Skeletal muscle cell (primary cell): ENCODE results near the gene FANCM.
"Not testable (repeated sequence)": the region's sequence is repeated elsewhere in the genome, so short reads cannot be mapped to it uniquely, and the experiment has no call there.

ENCODE experiments used
- DNase-seq: peaks from one replicate; pipeline ENCODE4 v3.0.0-alpha.2; 2010; ENCODE audit warnings: low read depth
- H3K4me3 ChIP-seq: 2 replicates; pipeline ENCODE4 v1.5.1; 2011; ENCODE audit warnings: low read depth, mild to moderate bottlenecking, control low read depth, low read length, moderate library complexity

Gene FANCM

GRCh38 chr14:45140661-45141187, 5.0 kb downstream of the FANCM start:
- DNase-seq, result no peak
- H3K4me3 ChIP-seq, result no peak overlapping the region

DNA sequence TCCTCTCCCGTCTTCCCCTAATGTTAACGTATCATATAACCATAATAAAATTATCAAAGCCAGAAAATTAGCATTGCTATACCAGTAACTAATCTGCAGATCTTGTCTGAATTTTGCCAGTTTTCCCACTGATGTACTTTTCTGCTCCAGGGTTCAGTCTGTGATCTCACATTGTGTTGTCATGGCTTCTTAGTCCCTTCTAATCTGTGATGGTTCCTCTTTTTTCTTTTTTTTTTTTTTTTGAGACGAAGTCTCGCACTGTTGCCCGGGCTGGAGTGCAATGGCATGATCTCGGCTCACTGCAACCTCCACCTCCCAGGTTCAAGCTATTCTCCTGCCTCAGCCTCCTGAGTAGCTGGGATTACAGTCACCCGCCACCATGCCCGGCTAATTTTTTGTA, 6.4 kb downstream of the FANCM start:
- H3K4me3 ChIP-seq, DNase-seq: not testable (repeated sequence)

DNA sequence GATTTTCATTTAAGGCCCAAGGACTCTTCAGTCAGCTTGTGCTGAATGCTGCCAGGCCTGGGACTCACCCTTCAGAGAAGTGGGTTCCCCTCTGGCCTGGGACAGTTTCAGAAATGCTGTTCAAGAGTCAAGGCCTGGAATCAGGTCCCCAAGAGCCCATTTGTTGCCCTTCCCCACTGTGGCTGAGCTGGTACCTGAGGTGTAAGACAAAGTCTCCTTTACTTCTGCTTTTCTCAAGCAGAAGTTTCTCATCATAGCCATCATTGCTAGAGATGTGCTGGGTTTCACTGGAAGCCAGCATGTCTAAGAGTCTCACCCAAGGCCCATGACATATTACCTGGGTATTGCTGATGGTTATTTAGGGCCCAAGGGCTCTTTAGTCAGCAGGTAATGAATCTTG, 8.9 kb downstream of the FANCM start:
- no peak overlapping the region for H3K4me3 ChIP-seq
- no peak for DNase-seq

DNA sequence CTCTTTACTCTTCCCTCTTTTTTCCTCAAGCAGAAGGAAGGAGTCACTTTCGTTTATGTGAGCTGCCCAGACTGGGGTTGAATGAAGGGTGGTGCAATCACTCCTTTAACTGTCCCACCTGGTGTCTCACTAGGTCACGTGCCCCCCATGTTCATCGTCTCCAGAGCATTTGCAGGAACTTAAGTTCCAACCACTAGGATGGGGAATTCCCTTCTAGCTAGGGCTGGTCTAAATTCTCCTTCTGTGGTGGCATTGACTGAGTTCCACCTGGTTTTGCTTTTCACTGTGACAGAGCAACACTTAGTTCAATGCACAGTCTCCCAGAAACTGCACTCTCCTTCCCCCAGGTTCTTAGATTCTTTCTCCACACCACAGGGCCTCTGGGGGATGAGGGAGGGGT, 9.5 kb downstream of the FANCM start:
- no peak for DNase-seq
- H3K4me3 ChIP-seq, result no peak overlapping the region

GRCh38 chr14:45149602-45150001, 13.9 kb downstream of the FANCM start:
- H3K4me3 ChIP-seq, result no peak overlapping the region
- DNase-seq, result no peak

DNA sequence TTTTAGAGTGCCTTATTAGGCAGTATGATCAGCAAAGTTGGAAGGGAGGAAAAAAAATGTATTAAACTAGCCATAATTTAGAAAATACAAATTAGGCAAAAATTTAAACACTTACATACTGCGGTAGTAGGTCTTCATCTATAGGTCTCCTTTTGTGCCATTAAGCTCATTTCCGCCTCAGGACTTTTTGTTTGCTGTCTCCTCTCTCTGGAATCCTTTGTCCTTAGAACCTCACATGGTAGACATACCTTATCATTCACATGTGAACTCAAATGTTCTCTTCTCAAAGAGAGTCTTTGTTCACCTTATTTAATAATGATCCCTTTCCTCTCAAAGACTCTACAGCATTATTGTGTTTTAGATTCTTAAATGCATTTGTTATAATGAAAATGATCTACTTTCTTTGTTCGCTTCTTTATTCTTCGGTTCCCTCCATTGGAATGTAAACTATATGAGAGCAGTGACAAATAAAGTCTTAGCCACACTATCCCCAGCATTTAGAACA, 14.7 kb downstream of the FANCM start:
- DNase-seq, result no peak

GRCh38 chr14:45156067-45156466, 20.3 kb downstream of the FANCM start:
- DNase-seq, result no peak
- H3K4me3 ChIP-seq, result no peak overlapping the region

More for the DNA sequence above, 14.7 kb downstream of the FANCM start:
- H3K4me3 ChIP-seq, result no peak overlapping the region

- DNase-seq, result no peak
- no peak overlapping the region for H3K4me3 ChIP-seq
Observed at GRCh38 chr14:45169906-45170305, 34.2 kb downstream of the FANCM start.

GRCh38 chr14:45177076-45177475, 41.3 kb downstream of the FANCM start:
- H3K4me3 ChIP-seq, result no peak overlapping the region
- DNase-seq, result peak; percentile 66

DNA sequence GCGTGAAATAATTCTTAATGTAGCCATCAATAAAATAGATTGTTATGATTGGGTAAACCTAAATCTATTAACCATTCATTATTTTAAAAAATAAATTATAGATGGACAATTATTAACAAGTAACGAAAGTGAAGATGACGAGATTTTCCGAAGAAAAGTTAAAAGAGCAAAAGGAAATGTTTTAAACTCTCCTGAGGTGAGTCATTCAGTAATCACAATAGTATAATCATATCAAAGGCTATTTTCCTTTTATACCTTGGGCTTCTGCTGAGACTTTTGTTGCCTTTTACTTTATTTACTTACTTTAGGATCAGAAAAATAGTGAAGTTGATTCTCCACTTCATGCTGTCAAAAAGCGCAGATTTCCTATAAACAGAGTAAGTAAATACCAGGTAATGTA, 45.6 kb downstream of the FANCM start:
- DNase-seq, result no peak
- no peak overlapping the region for H3K4me3 ChIP-seq

GRCh38 chr14:45181806-45182205, 46.1 kb downstream of the FANCM start:
- no peak for DNase-seq

GRCh38 chr14:45185100-45185814, 49.5 kb downstream of the FANCM start:
- no peak overlapping the region for H3K4me3 ChIP-seq
- DNase-seq, result no peak

More at GRCh38 chr14:45181806-45182205, 46.1 kb downstream of the FANCM start:
- no peak overlapping the region for H3K4me3 ChIP-seq

GRCh38 chr14:45194964-45195363, 59.2 kb downstream of the FANCM start:
- no peak overlapping the region for H3K4me3 ChIP-seq
- no peak for DNase-seq

- no peak overlapping the region for H3K4me3 ChIP-seq
- no peak for DNase-seq
Observed at GRCh38 chr14:45198551-45198950, 62.8 kb downstream of the FANCM start.

DNA sequence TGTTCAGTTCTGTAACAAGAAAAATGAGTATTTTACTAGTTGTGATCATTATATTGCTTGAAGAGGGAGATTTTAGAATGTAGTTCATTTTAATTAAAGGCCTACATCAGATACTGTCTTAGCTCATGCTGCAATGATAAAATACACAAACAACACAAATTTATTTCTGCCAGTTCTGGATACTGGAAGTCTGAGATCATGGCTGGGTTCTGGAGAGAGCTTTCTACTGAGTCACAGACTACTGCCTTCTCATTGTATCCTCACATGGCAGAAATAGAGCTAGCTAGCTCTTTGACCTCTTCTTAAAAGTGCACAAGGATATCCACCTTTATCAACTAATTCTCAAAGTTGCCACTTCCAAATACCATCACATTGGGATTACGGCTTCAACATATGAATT, 63.5 kb downstream of the FANCM start:
- no peak for DNase-seq
- H3K4me3 ChIP-seq, result no peak overlapping the region

DNA sequence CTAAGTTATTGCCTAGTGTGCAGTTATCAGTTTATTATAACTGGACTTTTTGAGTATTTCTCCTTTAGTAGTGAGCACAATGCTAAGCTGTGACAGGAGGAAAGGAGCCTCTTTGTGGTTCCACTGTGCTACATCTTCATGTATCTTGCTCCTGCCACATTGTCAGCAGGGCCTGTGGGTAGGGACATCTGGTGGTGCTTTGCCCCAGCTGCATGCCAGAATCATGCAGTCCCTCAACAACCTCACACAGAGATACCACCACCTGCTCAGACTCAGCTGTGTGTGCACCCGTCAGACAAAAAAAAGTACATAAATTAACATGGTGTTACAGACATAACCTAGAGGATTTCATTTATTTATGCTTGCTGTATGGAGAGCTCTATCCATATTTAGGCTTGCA, 66.2 kb downstream of the FANCM start:
- DNase-seq, result no peak
- H3K4me3 ChIP-seq, result no peak overlapping the region

DNA sequence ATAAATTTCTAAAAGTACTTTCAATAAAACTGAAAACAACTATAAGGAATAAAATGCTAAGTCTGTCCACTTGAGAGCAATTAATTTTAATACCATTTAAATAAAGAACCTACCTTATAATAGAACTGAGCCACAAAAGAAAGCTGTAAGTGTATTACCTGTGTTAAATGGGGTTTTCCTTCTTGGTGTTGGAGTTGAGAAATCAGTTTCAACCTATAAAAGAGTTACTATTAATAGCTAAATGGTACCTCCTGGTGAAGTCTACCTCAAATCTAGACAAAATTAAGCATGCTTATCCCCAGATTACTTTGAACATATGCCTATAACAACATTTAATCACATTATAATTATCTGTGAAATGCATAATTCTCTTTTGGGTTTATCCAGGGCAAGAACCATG, 68.5 kb downstream of the FANCM start:
- no peak for DNase-seq
- no peak overlapping the region for H3K4me3 ChIP-seq

DNA sequence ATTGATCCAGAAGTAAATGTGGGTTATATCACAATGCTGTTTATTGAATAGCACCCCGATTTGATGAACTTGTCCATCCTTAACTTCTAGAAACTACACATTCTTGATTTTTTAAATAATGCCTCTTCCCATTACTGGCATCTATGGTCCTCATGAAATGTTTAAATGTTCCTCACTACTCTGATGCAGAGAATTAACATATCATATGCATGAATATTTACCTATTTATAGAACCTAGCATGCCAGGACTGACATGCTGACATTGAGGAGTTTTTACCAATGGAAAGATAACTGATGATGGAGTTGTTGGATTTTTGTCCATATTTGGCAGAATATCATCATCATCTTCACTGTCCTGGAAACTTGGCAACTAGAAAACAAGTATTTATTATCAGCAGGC, 74.4 kb downstream of the FANCM start:
- no peak overlapping the region for H3K4me3 ChIP-seq
- no peak for DNase-seq

DNA sequence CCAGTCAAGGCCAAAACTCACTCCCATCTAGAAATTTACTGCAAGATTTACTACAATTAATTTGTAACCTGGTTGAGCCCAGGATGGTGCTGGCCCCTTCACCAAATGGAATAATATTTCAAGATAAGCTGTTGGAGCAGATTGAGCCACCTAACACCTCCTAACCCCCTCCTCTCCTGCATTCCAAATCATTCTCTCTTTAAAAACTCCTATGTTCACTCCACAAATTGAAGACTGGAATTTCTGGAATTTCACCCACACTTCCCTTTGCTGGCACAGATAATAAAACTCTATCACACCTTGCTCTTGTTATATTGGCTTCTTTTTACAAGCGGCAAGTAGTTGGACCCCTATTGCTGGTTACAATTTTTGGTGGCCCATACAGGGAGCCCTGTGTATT, 75.6 kb downstream of the FANCM start:
- DNase-seq, result no peak
- no peak overlapping the region for H3K4me3 ChIP-seq

GRCh38 chr14:45212231-45212630, 76.5 kb downstream of the FANCM start:
- no peak overlapping the region for H3K4me3 ChIP-seq
- no peak for DNase-seq

- DNase-seq, H3K4me3 ChIP-seq: not testable (repeated sequence)
Observed at GRCh38 chr14:45213716-45214115, 78.0 kb downstream of the FANCM start.
